Subcutaneous abdominal adipose tissue (tissue), 5 donors: ENCODE measurements around the gene C1QTNF2.

Source experiments
- H3K27ac ChIP-seq: one replicate; pipeline ENCODE4 v1.7.0; 2013; ENCODE audit warnings: low read depth, mild to moderate bottlenecking, inconsistent platforms, low read length, moderate library complexity
- H3K27me3 ChIP-seq, 5 donors: one replicate each; pipeline ENCODE4 v1.7.0; 2013; ENCODE audit warnings: low read length in 5 of 5, inconsistent platforms in 1 of 5; ENCODE audit not compliant: control insufficient read depth in 5 of 5, insufficient read depth in 4 of 5
- H3K36me3 ChIP-seq, 5 donors: one replicate each; pipeline ENCODE4 v1.7.0; 2013; ENCODE audit warnings: low read length in 5 of 5; ENCODE audit not compliant: control insufficient read depth in 5 of 5, insufficient read depth in 5 of 5
- H3K4me1 ChIP-seq, 5 donors: one replicate each; pipeline ENCODE4 v1.7.0; 2013; ENCODE audit warnings: low read length in 5 of 5, mild to moderate bottlenecking in 3 of 5, moderate library complexity in 1 of 5; ENCODE audit not compliant: control insufficient read depth in 5 of 5, insufficient read depth in 5 of 5
- H3K4me3 ChIP-seq, 5 donors: one replicate each; pipeline ENCODE4 v1.7.0; 2013; ENCODE audit warnings: low read length in 5 of 5, low read depth in 1 of 5
- H3K9ac ChIP-seq, 5 donors: one replicate each; pipeline ENCODE4 v1.7.0; 2013; ENCODE audit warnings: low read length in 5 of 5, mild to moderate bottlenecking in 4 of 5, moderate library complexity in 3 of 5
- H3K9me3 ChIP-seq, 5 donors: one replicate each; pipeline ENCODE4 v1.7.0; 2013; ENCODE audit warnings: low read length in 5 of 5; ENCODE audit not compliant: control insufficient read depth in 5 of 5
- donor health status: healthy.
- donor health status: healthy.
- donor health status: healthy.
- donor health status: healthy.
- donor health status: healthy.

The C1QTNF2 gene

GRCh38 chr5:160311491-160312133, 58.8 kb downstream of the C1QTNF2 start:
- Histone ChIP-seq H3K4me1 (peaks cover 0 to 16% (median 13%) of the 10 kb centered on the region in 5 donors), H3K4me3 (peak overlapping the region in 4 of 5 donors; percentile 62 to 70 (median 67)), H3K9me3 (no peaks in the 10 kb centered on the region), H3K27ac (no peak overlapping the region), H3K36me3 (no peaks in the 10 kb centered on the region), H3K27me3 (peaks cover 3 to 27% (median 11%) of the 10 kb centered on the region in 5 donors), H3K9ac (no peak overlapping the region)

- Histone ChIP-seq H3K27me3 (peaks cover 3 to 27% (median 11%) of the 10 kb centered on the region in 5 donors), H3K36me3 (no peaks in the 10 kb centered on the region), H3K9me3 (no peaks in the 10 kb centered on the region), H3K4me1 (peaks cover 0 to 16% (median 13%) of the 10 kb centered on the region in 5 donors), H3K27ac (no peak overlapping the region), H3K9ac (no peak overlapping the region), H3K4me3 (no peak overlapping the region)
Measured at GRCh38 chr5:160310552-160311295, 59.7 kb downstream of the C1QTNF2 start.

- no peak overlapping the region for H3K27ac ChIP-seq
- H3K9ac ChIP-seq: no peak overlapping the region
- H3K4me1 ChIP-seq: peaks cover 0 to 16% (median 13%) of the 10 kb centered on the region in 5 donors
Measured at GRCh38 chr5:160310140-160310539, 60.3 kb downstream of the C1QTNF2 start.

GRCh38 chr5:160306696-160307095, 63.7 kb downstream of the C1QTNF2 start:
- H3K27me3 ChIP-seq: peaks cover 2 to 16% (median 3%) of the 10 kb centered on the region in 5 donors
- H3K4me1 ChIP-seq: peaks cover 0 to 4% (median 3%) of the 10 kb centered on the region in 5 donors
- H3K36me3 ChIP-seq: no peaks in the 10 kb centered on the region
- H3K27ac ChIP-seq: no peak overlapping the region
- H3K9me3 ChIP-seq: no peaks in the 10 kb centered on the region
- no peak overlapping the region for H3K9ac ChIP-seq
- H3K4me3 ChIP-seq: no peak overlapping the region

More at GRCh38 chr5:160310140-160310539, 60.3 kb downstream of the C1QTNF2 start:
- Histone ChIP-seq H3K4me3 (no peak overlapping the region), H3K36me3 (no peaks in the 10 kb centered on the region), H3K27me3 (peaks cover 3 to 27% (median 11%) of the 10 kb centered on the region in 5 donors), H3K9me3 (no peaks in the 10 kb centered on the region)

GRCh38 chr5:160305319-160305718, 65.1 kb downstream of the C1QTNF2 start:
- Histone ChIP-seq H3K9me3 (no peaks in the 10 kb centered on the region), H3K36me3 (no peaks in the 10 kb centered on the region), H3K27ac (no peak overlapping the region)

GRCh38 chr5:160303690-160304089, 66.7 kb downstream of the C1QTNF2 start:
- no peak overlapping the region for H3K4me3 ChIP-seq
- no peaks in the 10 kb centered on the region for H3K9me3 ChIP-seq
- H3K9ac ChIP-seq: no peak overlapping the region
- no peaks in the 10 kb centered on the region for H3K36me3 ChIP-seq
- H3K27ac ChIP-seq: no peak overlapping the region
- H3K4me1 ChIP-seq: no peaks in the 10 kb centered on the region
- H3K27me3 ChIP-seq: peaks cover 0 to 5% (median 0%) of the 10 kb centered on the region in 5 donors

More at GRCh38 chr5:160305319-160305718, 65.1 kb downstream of the C1QTNF2 start:
- Histone ChIP-seq H3K27me3 (peaks cover 0 to 9% (median 0%) of the 10 kb centered on the region in 5 donors), H3K4me1 (no peaks in the 10 kb centered on the region), H3K9ac (no peak overlapping the region), H3K4me3 (no peak overlapping the region)

- no peaks in the 10 kb centered on the region for H3K36me3 ChIP-seq
- H3K4me3 ChIP-seq: no peak overlapping the region
- no peaks in the 10 kb centered on the region for H3K9me3 ChIP-seq
- no peaks in the 10 kb centered on the region for H3K4me1 ChIP-seq
- no peaks in the 10 kb centered on the region for H3K27me3 ChIP-seq
- no peak overlapping the region for H3K9ac ChIP-seq
- no peak overlapping the region for H3K27ac ChIP-seq
Measured at GRCh38 chr5:160298189-160298588, 72.2 kb downstream of the C1QTNF2 start.

- H3K27ac ChIP-seq: no peak overlapping the region
- no peaks in the 10 kb centered on the region for H3K27me3 ChIP-seq
- H3K4me3 ChIP-seq: no peak overlapping the region
- no peak overlapping the region for H3K9ac ChIP-seq
- no peaks in the 10 kb centered on the region for H3K9me3 ChIP-seq
- no peaks in the 10 kb centered on the region for H3K4me1 ChIP-seq
- no peaks in the 10 kb centered on the region for H3K36me3 ChIP-seq
Measured at GRCh38 chr5:160297776-160298175, 72.7 kb downstream of the C1QTNF2 start.
